CD4-positive, alpha-beta T cell treated with Interleukin-10 for 1 hour (primary cell): ENCODE data around the gene GRK1.

ENCODE experiments used
- DNase-seq: peaks from one replicate; pipeline ENCODE4 v3.0.0-alpha.2; 2020

GRK1 gene

DNA sequence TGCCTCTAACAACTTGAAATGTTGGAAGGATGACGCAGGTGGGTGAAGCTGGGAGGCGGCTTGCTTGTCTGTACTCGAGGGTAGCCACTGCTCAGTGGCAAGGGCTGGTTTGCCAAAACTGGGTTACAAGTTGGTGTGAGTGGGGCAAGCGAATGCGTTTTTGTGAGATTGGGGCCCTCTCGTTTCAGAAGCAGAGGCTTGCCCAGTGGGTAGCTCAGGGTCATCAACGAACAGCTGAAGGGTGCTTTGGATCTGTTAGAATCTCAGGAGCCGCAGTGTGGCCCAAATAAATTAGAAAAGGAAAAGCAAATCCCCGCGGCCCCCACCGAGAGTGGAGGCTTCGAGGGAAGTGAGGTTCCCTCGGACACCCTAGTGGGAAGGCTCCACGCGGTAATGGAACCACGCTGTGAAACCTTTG lies 16.3 kb upstream of the GRK1 start:
- no peak for DNase-seq

DNA sequence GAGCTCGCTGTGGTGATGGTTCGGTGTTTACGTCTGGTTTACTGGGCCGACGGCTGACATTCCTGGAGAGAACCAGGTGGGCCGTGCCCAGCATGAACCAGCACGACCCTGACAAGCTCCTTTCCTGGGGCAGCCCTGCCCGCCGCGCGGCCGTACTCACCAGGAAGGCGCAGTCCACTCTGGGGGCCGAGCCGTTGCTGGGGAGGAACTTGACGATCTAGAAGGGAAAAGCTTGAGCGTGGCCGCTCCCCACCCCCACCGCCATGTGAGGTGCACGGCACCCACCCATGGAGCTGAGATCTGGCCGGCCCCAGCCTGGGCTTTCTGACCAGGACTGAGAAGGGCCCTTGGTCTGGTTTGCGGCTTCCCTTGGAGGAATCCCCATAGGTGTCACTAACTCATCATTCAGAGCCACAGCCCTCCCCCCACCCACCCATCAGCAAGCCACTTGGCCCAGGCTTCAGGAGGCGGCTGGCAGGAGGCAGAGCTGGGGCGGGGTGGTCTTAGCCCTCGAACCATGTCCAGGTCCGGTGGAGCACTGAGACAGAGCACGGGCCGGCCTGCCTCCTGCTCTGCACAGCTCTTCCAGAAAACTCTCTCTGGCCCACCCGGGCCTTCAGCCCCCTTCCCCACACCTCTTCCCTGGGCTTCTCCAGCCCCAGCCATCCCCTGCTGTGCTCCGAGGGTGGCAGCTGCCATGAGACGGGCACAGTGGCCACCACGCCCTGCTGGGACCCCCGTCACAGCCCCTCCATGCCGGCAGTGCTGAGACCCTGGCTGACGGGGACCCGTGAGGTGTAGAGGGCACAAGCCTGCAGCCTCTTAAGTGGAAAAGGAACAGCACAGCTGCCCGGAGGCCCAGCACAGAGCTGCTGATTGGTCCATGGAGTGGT lies 15.3 kb upstream of the GRK1 start:
- DNase-seq, result no peak

- no peak for DNase-seq
Observed at GRCh38 chr13:113652404-113653263, 14.4 kb upstream of the GRK1 start.

DNA sequence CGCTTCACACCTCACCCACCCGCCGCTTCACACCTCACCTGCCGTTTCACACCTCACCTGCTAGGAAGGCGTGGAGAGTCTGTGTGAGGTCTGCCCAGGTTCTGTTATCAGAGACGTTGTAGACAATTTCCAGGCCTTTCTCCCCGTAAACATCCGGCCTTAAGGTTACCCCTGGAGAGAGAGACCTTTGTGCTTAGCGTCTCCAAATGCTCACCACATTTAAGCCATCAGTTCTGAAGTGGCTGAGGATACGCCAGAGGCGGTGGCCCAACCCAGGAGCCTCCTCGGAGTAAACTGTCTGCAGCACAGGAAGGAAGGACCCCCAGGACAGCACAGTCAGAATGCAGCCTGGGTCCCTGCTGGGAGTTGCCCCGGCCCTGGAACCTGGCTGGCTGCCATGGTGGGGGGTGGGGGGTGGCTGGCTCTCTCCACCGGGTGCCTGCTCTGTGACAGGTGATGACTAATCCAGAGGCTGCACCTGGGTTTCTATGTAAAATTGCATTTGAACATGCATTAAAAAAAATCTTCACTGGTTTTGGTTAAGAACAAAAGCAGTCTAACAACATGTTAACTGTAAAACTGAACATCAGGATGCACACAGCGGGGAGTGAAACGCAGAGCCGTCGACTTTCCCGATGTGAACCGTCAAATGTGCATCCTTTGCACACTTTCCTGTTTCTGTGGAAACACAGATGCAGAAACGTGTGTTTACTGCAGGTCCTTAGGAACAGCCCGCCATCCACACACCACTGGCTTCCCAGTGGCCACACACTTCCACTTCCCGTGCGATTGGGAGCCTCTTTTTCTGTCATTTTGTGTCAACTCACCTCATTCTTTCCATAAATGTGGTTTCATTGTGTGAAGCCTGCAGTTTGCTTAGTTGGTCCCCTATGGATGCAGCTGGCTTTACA lies 13.5 kb upstream of the GRK1 start:
- peak; percentile 15 for DNase-seq

- no peak for DNase-seq
Observed at GRCh38 chr13:113654175-113654560, 12.9 kb upstream of the GRK1 start.

- no peak for DNase-seq
Observed at GRCh38 chr13:113654591-113655345, 12.3 kb upstream of the GRK1 start.

GRCh38 chr13:113655346-113656002 lies 11.5 kb upstream of the GRK1 start:
- no peak for DNase-seq

DNA sequence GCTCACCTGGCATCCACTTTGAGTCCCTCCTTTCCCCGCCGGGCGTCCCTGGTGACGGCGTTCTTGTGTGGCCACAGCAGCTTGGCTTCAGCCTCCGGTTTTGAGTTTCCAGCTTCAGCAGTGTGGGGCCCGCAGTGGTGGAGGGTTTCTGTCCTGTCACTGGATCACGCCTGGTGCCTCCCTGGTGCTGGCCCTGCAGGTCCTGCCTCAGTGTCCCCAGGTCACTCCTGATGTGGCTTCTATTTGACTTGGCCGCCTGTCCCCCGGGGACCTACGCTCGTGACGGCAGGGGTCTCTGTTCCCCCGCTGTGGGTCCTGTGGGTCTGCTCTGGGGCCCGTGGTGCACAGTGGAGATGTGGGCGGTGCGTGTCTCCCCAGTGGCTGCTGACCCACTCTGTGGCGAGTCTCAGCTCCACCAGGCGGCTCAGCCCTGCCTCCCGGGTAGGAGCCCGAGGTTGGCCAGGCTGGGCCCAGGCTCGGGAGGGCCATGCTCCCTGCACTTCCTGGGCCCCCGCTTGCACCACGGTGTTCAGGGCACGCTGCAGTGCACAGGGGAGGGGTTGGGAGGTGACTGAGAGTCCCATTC lies 10.9 kb upstream of the GRK1 start:
- DNase-seq, result no peak

- DNase-seq, result no peak
Observed at GRCh38 chr13:113656831-113657671, 10.0 kb upstream of the GRK1 start.

DNA sequence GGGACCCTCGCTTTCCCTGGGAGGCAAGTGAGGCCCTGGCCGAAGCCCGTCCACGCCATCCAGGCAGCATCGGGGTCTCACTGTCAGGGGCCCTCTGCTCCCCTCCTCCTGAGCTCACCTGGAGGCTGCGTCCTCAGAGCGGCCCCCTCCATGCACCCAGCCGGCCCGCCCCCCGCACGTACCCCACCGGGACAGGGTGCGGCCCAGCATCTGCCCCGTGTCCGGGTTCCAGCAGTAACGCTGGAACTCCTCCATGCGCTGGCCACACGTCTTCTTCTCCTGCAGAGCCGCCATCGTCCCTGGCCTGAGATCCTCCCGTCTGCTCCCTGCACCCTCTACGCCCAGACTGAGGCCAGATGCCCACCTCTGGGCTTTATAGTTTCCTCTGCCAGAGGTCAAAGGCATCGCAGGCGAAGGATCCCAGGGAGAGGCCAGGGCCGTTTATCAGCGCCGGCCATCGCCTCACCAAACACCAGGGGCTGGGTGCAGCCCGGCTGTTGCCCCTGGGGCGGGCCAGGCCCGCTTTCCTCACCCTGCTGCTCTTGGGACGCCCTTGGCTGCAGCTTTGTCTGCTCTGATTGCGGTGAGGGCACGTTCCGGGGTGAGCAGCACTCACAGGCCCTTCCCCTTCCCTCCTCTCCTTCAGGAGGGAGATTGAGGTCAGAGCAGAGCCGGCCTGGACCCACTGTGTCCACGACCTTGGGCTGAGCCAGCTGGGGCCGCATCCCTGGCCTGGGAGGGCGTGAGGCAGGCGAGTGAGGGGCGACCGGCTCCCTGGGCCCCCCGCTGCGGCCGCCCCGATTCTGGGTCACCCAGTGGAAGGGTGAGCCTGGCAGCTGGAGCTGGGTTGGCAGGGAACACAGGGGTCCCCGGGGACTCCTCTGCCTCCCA lies 8.9 kb upstream of the GRK1 start, which contains the start of gene ATP4B:
TSS of gene ATP4B (minus strand) at position 348 of the 891 bp plus-strand sequence. CDS start at position 294, 54 bp downstream.
- no peak for DNase-seq

- DNase-seq, result no peak
Observed at GRCh38 chr13:113658836-113659235, 8.2 kb upstream of the GRK1 start.

GRCh38 chr13:113659337-113659736 lies 7.7 kb upstream of the GRK1 start:
- no peak for DNase-seq

GRCh38 chr13:113660066-113660465 lies 7.0 kb upstream of the GRK1 start:
- DNase-seq, result no peak

GRCh38 chr13:113661509-113661908 lies 5.5 kb upstream of the GRK1 start:
- no peak for DNase-seq

DNA sequence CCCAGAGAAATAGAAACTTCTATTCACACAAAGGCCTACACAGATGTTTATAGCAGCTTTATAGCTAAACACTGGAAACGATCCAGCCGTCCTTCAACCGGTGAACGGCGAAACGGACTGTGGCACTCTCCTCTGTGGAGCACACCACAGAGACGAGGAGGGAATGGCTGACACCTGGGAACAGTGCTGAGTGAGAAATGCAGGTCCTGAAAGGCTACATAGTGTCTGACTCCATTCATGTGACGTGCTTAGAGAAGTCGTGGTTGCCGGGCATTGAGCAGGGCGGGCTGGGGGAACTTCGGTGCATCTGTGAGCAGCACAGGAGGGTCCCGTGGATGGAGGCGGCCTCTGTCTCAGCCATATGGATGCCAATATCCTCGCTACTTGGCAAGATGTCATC lies 3.1 kb upstream of the GRK1 start:
- DNase-seq, result no peak

- no peak for DNase-seq
Observed at GRCh38 chr13:113664751-113665596, 2.0 kb upstream of the GRK1 start.

GRCh38 chr13:113665597-113666328 lies 1.3 kb upstream of the GRK1 start:
- DNase-seq, result no peak
